PFSK-1 (cell line): ENCODE results near the gene IFT57.

ENCODE experiments used
- FOXP2 ChIP-seq: optimal IDR thresholded peaks from 2 replicates; pipeline ENCODE3; 2011; ENCODE audit warnings: borderline replicate concordance, control low read depth, inconsistent platforms; ENCODE audit not compliant: insufficient read depth; ENCODE audit errors: extremely low read length, extremely low read depth
- POLR2AphosphoS5 ChIP-seq: IDR thresholded peaks from 2 replicates; pipeline ENCODE4 v1.6.1; 2012; ENCODE audit warnings: low read depth, mild to moderate bottlenecking, control low read depth, low read length, moderate library complexity
- SIN3A ChIP-seq: IDR thresholded peaks from 2 replicates; pipeline ENCODE4 v1.6.1; 2012; ENCODE audit warnings: mild to moderate bottlenecking, low read length, moderate library complexity, borderline replicate concordance; ENCODE audit not compliant: insufficient read depth
- TAF1 ChIP-seq: IDR thresholded peaks from 2 replicates; pipeline ENCODE4 v1.6.1; 2012; ENCODE audit warnings: low read length, control low read depth, borderline replicate concordance; ENCODE audit not compliant: insufficient read depth
- TF ChIP-seq, protein P1 (sequence below), 2 experiments: IDR thresholded peaks; 2 replicates each; pipeline versions ENCODE4 v1.6.1 to v1.8.0; 2011 to 2012; ENCODE audit warnings: low read depth in 2 of 2, low read length in 2 of 2, control low read depth in 1 of 2, inconsistent platforms in 1 of 2, mild to moderate bottlenecking in 1 of 2, moderate library complexity in 1 of 2; ENCODE audit not compliant: insufficient read depth in 1 of 2

IFT57 gene

DNA sequence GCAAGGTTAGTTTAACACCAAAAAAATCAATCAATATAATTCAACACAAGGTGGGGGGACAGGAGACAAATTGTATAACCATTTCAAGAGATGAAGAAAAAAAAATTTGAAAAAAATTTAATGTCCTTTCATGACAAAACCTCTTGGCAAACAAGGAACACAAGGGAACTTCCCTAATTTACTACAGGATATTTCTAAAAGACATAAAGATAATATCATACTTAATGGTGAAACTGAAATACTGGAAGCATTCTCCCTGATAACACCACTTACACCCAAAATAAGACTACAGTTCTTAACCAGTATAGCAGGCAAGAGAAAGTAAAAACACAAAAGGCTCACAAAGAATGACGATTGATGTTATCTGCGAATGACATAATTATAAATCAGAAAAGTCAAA, 44.7 kb downstream of the IFT57 start:
- TF ChIP-seq FOXP2: no peak
- TF ChIP-seq POLR2AphosphoS5: no peak
- TF ChIP-seq, protein P1, sequence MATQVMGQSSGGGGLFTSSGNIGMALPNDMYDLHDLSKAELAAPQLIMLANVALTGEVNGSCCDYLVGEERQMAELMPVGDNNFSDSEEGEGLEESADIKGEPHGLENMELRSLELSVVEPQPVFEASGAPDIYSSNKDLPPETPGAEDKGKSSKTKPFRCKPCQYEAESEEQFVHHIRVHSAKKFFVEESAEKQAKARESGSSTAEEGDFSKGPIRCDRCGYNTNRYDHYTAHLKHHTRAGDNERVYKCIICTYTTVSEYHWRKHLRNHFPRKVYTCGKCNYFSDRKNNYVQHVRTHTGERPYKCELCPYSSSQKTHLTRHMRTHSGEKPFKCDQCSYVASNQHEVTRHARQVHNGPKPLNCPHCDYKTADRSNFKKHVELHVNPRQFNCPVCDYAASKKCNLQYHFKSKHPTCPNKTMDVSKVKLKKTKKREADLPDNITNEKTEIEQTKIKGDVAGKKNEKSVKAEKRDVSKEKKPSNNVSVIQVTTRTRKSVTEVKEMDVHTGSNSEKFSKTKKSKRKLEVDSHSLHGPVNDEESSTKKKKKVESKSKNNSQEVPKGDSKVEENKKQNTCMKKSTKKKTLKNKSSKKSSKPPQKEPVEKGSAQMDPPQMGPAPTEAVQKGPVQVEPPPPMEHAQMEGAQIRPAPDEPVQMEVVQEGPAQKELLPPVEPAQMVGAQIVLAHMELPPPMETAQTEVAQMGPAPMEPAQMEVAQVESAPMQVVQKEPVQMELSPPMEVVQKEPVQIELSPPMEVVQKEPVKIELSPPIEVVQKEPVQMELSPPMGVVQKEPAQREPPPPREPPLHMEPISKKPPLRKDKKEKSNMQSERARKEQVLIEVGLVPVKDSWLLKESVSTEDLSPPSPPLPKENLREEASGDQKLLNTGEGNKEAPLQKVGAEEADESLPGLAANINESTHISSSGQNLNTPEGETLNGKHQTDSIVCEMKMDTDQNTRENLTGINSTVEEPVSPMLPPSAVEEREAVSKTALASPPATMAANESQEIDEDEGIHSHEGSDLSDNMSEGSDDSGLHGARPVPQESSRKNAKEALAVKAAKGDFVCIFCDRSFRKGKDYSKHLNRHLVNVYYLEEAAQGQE (IDR thresholded peaks at IDR 0.05; ENCODE audit: insufficient read depth in 1 of 2, low read depth in 2 of 2, low read length in 2 of 2): no peak
- no peak for TF ChIP-seq TAF1
- no peak for TF ChIP-seq SIN3A

DNA sequence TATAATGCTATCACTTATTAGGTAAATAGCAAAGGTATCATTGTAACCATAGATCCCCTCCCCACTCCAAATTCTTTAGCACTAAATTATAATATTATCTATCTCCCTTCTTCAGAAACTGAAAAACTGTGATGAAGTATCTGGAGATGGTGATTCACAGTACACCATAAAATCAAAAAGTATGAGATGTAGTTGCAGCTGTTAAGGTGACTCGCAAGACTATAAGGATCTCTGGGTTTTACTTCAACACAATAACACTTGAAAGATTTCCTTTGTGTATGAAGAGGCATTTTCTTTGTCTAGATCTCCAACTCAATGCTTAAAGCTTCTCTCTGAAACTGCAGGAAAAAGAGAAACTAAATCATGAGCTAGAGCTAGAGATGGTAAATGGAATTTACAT, 46.9 kb downstream of the IFT57 start:
- TF ChIP-seq TAF1: no peak
- no peak for TF ChIP-seq FOXP2
- TF ChIP-seq SIN3A: no peak
- TF ChIP-seq, protein P1 (IDR thresholded peaks at IDR 0.05; ENCODE audit: insufficient read depth in 1 of 2, low read depth in 2 of 2, low read length in 2 of 2): no peak
- no peak for TF ChIP-seq POLR2AphosphoS5

DNA sequence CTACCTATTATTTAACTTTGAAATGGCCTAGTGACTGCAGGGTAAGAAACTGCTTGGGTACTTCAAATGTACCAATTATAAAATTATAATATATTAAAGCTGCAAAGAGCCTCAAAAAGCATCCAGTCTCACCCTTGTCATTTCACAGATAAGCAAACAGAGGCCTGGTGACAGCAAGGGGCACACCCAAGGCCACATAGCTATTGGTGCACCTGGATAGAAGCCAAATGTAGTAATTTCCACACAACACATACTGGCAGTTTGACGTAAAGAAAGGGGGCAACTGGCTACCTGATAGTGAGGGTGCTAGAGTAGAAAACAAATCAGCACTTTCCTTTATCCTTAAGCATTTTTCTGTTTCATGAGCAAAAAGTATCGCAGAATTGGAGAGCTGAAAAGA, 51.1 kb downstream of the IFT57 start:
- no peak for TF ChIP-seq SIN3A

DNA sequence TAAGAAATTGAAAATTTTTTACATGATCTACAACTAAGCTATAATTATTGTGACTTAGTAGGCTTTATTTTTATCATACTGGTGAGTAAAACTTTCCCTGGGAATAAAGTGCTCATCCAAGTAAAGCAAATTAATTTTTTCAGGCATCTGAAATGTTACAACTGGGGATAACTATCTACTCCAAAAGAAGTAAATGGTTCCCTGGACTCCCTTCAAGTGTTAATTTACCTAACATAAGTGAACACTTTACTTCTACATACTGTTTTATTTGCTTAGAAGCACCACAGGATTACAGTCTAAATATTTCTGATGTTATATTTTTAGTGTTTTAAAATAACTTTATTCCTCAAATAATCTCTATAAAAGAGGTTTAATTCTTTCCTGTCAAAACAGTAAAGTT, 57.8 kb downstream of the IFT57 start:
- no peak for TF ChIP-seq FOXP2
- TF ChIP-seq, protein P1 (IDR thresholded peaks at IDR 0.05; ENCODE audit: insufficient read depth in 1 of 2, low read depth in 2 of 2, low read length in 2 of 2): no peak
- TF ChIP-seq POLR2AphosphoS5: no peak
- no peak for TF ChIP-seq TAF1
- TF ChIP-seq SIN3A: no peak

GRCh38 chr3:108159865-108160264, 62.4 kb downstream of the IFT57 start:
- TF ChIP-seq, protein P1 (IDR thresholded peaks at IDR 0.05; ENCODE audit: insufficient read depth in 1 of 2, low read depth in 2 of 2, low read length in 2 of 2): no peak
- no peak for TF ChIP-seq TAF1
- no peak for TF ChIP-seq SIN3A
- no peak for TF ChIP-seq POLR2AphosphoS5
- TF ChIP-seq FOXP2: no peak

DNA sequence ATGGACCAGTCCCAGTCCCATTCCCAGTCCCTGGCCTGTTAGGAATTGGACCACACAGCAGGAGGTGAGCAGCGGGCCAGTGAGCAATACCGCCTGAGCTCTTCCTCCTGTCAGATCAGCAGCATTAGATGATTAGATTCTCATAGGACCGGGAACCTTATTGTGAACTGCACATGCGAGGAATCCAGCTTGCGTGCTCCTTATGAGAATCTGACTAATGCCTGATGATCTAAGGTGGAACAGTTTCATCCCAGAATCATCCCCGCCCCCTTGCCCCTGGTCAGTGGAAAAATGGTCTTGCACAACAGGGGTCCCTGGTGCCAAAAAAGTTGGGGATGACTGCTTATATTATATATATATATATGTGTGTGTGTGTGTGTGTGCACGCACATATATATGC, 63.1 kb downstream of the IFT57 start:
- TF ChIP-seq, protein P1 (IDR thresholded peaks at IDR 0.05; ENCODE audit: insufficient read depth in 1 of 2, low read depth in 2 of 2, low read length in 2 of 2): no peak
- TF ChIP-seq SIN3A (no peak), FOXP2 (no peak), TAF1 (no peak), POLR2AphosphoS5 (no peak)
